ENCODE data around the gene ZMYM4. TPM values are rescaled to one million over a fixed set of nuclear protein-coding genes. Genes with fewer than 3 reads are reported as not detected.
"Not testable (repeated sequence)": the region's sequence is repeated elsewhere in the genome, so short reads cannot be mapped to it uniquely, and the experiment has no call there.

Gene ZMYM4
- total RNA-seq, 2 experiments from 2014 or later = 18.6 to 19.2 TPM

DNA sequence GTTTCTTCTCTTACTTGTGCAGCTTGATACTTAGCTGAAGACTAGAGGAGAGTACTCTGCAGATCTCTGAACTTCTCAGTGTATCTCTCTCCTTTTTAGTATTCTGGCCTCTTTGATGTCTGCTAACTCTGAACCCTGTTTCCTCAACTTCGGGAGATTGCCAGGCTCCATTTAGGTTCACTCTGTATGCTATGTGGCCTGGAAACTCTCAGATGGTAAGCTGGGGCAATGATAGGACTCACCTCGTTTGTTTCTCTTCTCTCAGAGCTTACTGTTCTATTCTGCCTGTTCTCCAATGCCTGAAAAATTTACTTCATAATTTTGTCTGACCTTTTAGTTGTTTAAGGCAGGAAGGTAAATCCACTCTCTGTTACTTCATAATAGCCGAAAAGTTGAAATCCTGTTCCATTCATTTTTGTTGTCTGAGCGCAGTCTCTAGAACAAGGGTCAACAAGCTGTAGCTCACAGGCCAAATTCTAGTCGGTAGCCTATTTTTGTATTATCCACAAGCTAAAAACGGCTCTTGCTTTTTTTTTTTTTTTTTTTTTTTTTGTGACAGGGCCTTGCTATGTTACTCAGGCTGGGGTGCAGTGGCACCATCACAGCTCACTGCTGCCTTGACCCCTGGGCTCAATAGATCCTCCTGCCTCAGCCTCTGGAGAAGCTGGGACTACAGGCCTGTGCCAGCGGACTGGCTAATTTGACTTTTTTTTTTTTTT is 33.3 kb downstream of the ZMYM4 start:
- intact Hi-C loops (cut with micrococcal nuclease) = no loop called here
- H3K4me3 Mint-ChIP-seq = no peak overlapping the region

DNA sequence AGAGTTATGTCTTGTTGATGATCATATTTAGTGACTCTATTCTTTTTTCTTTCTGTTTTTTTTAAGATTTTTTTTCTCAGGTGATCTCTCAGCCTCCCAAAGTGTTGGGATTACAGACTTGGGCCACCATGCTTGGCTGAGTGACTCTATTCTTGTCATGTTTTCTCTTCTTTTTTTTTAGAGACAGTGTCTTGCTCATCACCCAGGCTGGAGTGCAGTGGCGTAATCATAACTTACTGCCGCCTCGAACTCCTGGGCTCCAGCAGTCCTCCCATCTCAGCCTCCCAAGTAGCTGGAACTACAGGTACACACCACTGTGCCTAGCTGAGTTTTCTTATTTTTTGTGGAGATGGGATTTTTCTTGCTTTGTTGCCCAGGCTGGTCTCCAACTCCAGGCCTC is 36.9 kb downstream of the ZMYM4 start:
- H3K4me3 Mint-ChIP-seq = no peak overlapping the region
- H3K9me3 Mint-ChIP-seq = no peaks in the 10 kb centered on the region
- no peaks in the 10 kb centered on the region for H3K27me3 Mint-ChIP-seq (ENCODE audit: low read depth)
- H3K27ac Mint-ChIP-seq = no peak overlapping the region
- intact Hi-C loops (cut with micrococcal nuclease) = no loop called here
- no peak for DNase-seq
- CTCF ChIA-PET = no interaction called here
- peaks cover 2% of the 10 kb centered on the region for H3K36me3 Mint-ChIP-seq (ENCODE audit: low read depth)
- H3K4me1 Mint-ChIP-seq (ENCODE audit: low read depth) = peaks cover 11% of the 10 kb centered on the region

More for the DNA sequence above, 33.3 kb downstream of the ZMYM4 start:
- no peaks in the 10 kb centered on the region for H3K36me3 Mint-ChIP-seq (ENCODE audit: low read depth)
- H3K27me3 Mint-ChIP-seq (ENCODE audit: low read depth) = no peaks in the 10 kb centered on the region
- DNase-seq = no peak
- no peaks in the 10 kb centered on the region for H3K9me3 Mint-ChIP-seq
- peaks cover 13% of the 10 kb centered on the region for H3K4me1 Mint-ChIP-seq (ENCODE audit: low read depth)
- H3K27ac Mint-ChIP-seq = no peak overlapping the region
- CTCF ChIA-PET = interaction anchor here (0.6 to 1.2 kb wide), 5 partner anchors 12 to 149 kb away, joined by 3 to 4 read pairs (median 3); no protein-coding TSS in a partner anchor

DNA sequence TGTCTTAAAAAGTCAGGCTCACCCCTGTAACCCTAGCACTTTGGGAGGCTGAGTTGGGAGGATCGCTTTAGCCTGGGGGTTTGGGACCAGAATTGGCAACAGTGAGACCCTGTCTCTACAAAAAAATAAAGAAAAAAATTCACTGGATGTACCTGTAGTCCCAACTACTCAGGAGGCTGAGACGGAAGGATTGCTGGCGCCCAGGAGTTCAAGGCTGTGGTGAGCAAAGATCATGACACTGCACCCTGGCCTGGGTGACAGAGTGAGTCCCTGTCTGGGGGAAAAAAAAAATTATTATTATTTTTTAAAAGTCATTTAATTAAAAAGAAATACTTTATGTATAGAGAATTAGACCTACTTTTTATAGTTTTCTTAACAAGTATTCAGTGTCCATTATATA is 47.1 kb downstream of the ZMYM4 start:
- Mint-ChIP-seq H3K27me3 (ENCODE audit: low read depth) (no peaks in the 10 kb centered on the region), H3K4me1 (ENCODE audit: low read depth) (no peaks in the 10 kb centered on the region), H3K9me3 (no peaks in the 10 kb centered on the region), H3K4me3 (no peak overlapping the region), H3K27ac (no peak overlapping the region), H3K36me3 (ENCODE audit: low read depth) (peaks cover 11% of the 10 kb centered on the region)
- intact Hi-C loops (cut with micrococcal nuclease) = no loop called here
- no peak for DNase-seq
- CTCF ChIA-PET = no interaction called here

DNA sequence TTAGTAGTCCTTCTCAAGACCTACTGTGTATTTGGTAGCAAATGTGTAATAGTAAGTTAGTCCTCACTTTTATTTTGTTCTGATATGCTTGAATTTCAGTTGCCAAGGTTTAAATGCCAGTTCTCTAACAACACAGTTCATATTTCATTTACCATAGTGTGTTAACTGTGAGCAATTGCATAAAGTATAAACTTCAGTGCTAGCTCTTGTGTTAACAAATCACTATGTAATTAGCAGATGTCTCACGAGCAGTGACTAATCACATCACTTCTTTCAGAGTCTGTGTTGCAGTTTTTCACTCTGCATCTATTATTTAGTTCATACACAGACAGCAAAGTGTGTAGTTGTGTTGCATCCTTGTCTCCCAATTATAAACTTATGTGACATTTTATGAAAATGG is 47.8 kb downstream of the ZMYM4 start:
- Mint-ChIP-seq H3K4me3 (no peak overlapping the region), H3K27ac (no peak overlapping the region), H3K27me3 (ENCODE audit: low read depth) (no peaks in the 10 kb centered on the region), H3K4me1 (ENCODE audit: low read depth) (no peaks in the 10 kb centered on the region), H3K9me3 (no peaks in the 10 kb centered on the region), H3K36me3 (ENCODE audit: low read depth) (peaks cover 7% of the 10 kb centered on the region)
- intact Hi-C loops (cut with micrococcal nuclease) = no loop called here
- no peak for DNase-seq
- CTCF ChIA-PET = no interaction called here

DNA sequence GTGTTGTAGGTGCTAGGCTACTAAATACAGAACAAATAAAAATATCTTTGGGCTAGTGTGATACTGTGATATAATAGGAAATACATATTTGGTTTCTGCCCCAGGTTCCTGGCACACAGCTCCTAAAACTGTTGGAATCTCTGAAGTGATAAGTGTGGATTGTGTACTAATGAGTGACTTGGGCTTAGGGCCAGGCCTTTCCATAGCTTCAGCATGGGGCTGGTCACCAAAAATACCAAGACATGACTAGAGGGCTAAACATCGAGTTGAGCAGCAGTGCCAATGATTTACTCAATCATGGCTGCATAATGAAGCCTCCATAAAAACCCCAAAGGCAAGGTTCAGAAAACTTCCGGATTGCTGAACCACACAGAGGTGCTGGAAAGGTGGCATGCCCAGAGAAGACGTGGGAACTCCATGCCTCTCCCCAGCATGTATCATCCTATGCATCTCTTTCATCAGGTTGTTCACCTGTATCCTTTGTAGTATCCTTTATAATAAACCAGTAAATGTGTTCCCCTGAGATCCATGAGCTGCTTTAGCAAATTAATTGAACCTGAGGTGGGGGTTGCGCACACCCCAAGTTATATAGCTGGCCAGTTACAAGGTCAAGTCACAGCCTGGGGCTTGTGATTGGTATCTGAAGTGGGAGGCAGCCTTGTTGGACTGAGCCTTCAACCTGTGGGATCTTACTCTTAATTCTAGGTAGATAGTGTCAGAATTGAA is 51.6 kb downstream of the ZMYM4 start:
- CTCF ChIA-PET = interaction anchor here (0.9 kb wide), 1 partner anchor 118 kb away, joined by 4 read pairs; no protein-coding TSS in a partner anchor
- Mint-ChIP-seq H3K27ac (no peak overlapping the region), H3K4me1 (ENCODE audit: low read depth) (peaks cover 13% of the 10 kb centered on the region), H3K36me3 (ENCODE audit: low read depth) (peaks cover 3% of the 10 kb centered on the region), H3K27me3 (ENCODE audit: low read depth) (no peaks in the 10 kb centered on the region), H3K4me3 (no peak overlapping the region), H3K9me3 (no peaks in the 10 kb centered on the region)
- intact Hi-C loops (cut with micrococcal nuclease) = no loop called here
- DNase-seq = no peak

DNA sequence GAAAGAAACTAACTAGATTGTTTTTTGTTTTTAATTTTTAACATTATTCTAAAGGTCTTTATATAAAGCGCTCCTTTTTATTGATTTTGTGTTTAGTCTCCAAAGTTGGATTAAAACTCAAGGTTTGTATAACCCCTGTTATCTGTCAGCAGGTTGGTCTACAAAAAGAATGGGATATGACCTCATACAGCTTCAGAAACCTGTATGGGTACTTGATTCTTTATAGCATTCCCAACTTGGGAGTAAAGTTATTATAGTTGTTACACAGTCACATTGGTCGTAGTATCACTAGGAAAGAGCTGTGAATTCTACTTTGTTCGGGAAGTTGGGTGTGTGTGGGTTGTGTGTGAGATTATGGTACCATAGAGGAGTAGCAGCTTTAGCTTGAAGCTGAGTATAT is 52.4 kb downstream of the ZMYM4 start:
- peaks cover 3% of the 10 kb centered on the region for H3K36me3 Mint-ChIP-seq (ENCODE audit: low read depth)
- intact Hi-C loops (cut with micrococcal nuclease) = no loop called here
- peaks cover 13% of the 10 kb centered on the region for H3K4me1 Mint-ChIP-seq (ENCODE audit: low read depth)
- H3K27me3 Mint-ChIP-seq (ENCODE audit: low read depth) = no peaks in the 10 kb centered on the region
- H3K4me3 Mint-ChIP-seq = no peak overlapping the region
- no peaks in the 10 kb centered on the region for H3K9me3 Mint-ChIP-seq
- DNase-seq = no peak
- CTCF ChIA-PET = interaction anchor here (0.6 to 0.9 kb wide), 2 partner anchors 118 to 119 kb away, joined by 4 to 6 read pairs; no protein-coding TSS in a partner anchor
- H3K27ac Mint-ChIP-seq = no peak overlapping the region

DNA sequence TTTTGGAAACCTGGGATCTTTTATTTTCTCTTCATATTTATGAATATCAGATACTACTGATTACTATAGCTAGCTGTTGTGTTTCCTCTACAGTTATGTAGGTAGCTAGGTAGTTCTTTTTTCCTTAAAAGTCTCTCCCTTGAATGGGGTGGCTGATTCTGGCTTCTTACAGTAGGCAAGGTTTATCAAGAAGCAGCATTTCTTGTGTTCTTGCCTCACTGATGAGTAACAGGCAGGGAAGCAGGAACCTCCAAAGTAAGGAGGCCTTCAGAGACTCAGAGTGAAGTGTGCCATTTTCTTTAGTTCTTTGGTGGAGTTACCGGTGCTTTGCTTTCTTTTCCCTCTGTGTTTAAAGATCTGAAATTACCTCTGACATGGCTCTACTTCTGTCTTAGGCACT is 56.0 kb downstream of the ZMYM4 start:
- Mint-ChIP-seq H3K36me3 (ENCODE audit: low read depth) (peaks cover 5% of the 10 kb centered on the region), H3K4me3 (no peak overlapping the region), H3K27ac (no peak overlapping the region), H3K9me3 (no peaks in the 10 kb centered on the region), H3K27me3 (ENCODE audit: low read depth) (no peaks in the 10 kb centered on the region), H3K4me1 (ENCODE audit: low read depth) (peaks cover 13% of the 10 kb centered on the region)
- intact Hi-C loops (cut with micrococcal nuclease) = no loop called here
- CTCF ChIA-PET = no interaction called here
- DNase-seq = no peak

DNA sequence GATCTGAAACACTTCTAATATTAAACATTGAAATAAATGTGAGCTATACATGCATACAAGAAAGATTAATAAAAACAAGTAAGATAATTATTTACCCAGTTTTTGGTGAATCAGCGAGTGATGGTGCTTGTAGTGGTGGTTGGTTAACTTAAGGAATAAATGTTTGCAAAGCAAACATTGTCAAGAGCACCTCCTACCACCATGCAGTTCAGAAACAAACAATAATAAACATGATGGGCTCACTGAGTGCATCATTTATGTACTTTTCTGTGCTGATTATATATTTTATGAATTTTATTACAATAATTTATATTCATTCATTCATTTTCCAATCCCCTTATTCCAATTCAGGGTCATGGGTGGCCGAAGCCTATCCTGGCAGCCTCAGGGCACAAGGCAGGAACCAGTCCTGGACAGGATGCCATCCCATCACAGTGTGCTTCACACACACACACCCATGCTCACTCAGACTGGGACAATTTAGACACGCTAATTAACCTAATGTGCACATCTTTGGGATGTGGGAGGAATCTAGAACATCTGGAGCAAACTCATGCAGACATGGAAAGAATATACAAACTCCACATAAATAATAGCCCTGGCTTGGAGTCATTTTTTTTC is 57.8 kb downstream of the ZMYM4 start:
- Mint-ChIP-seq H3K4me3 (no peak overlapping the region), H3K27me3 (ENCODE audit: low read depth) (no peaks in the 10 kb centered on the region), H3K27ac (no peak overlapping the region), H3K9me3 (no peaks in the 10 kb centered on the region), H3K4me1 (ENCODE audit: low read depth) (peaks cover 13% of the 10 kb centered on the region), H3K36me3 (ENCODE audit: low read depth) (peaks cover 5% of the 10 kb centered on the region)
- CTCF ChIA-PET = interaction anchor here (0.6 kb wide), 1 partner anchor 397 kb away, joined by 3 read pairs; no protein-coding TSS in a partner anchor
- intact Hi-C loops (cut with micrococcal nuclease) = no loop called here
- no peak for DNase-seq

DNA sequence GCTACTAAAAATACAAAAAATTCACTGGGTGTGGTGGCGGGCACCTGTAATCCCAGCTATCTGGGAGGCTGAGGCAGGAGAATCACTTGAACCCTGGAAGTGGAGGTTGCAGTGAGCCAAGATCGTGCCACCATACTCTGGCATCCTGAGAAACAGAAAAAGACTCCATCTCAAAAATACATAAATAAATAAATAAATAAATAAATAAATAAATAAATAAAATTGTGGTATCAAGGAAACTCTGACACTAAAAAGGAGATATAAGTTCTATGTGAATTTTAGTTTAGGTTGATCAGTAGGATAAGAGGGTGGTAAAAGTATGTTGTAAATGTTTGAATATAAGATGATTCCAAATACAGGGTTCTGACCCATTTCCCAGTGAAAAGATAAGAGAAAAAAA is 63.1 kb downstream of the ZMYM4 start:
- H3K36me3 Mint-ChIP-seq (ENCODE audit: low read depth) = peaks cover 11% of the 10 kb centered on the region
- intact Hi-C loops (cut with micrococcal nuclease); H3K27ac Mint-ChIP-seq; H3K4me3 Mint-ChIP-seq; DNase-seq; H3K9me3 Mint-ChIP-seq; CTCF ChIA-PET; H3K4me1 Mint-ChIP-seq (ENCODE audit: low read depth); H3K27me3 Mint-ChIP-seq (ENCODE audit: low read depth): not testable (repeated sequence)

DNA sequence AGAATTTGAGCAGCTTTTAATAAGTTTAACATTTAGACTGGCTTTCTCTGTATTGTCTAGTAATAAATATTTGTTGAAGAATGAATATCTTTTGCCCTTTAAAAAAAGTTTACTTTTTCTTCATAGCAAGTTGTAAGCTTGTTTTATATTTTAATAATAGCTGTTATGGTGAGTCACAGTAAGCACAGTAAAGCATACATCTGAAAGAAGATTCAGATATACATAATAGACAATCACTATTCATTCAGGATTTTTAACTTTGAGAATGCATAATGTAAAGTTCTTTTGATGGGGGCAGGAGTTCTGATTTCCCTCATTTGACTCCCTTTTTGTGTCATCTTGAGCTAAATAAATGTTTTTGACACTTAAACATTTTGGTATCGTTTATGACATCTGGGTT is 66.0 kb downstream of the ZMYM4 start:
- H3K9me3 Mint-ChIP-seq = no peaks in the 10 kb centered on the region
- no peak overlapping the region for H3K4me3 Mint-ChIP-seq
- H3K4me1 Mint-ChIP-seq (ENCODE audit: low read depth) = no peaks in the 10 kb centered on the region
- intact Hi-C loops (cut with micrococcal nuclease) = no loop called here
- H3K27ac Mint-ChIP-seq = no peak overlapping the region
- H3K27me3 Mint-ChIP-seq (ENCODE audit: low read depth) = no peaks in the 10 kb centered on the region
- CTCF ChIA-PET = interaction anchor here (0.5 to 1.0 kb wide), 3 partner anchors 116 to 441 kb away, joined by 3 to 4 read pairs (median 3); no protein-coding TSS in a partner anchor
- DNase-seq = no peak
- H3K36me3 Mint-ChIP-seq (ENCODE audit: low read depth) = peaks cover 11% of the 10 kb centered on the region

DNA sequence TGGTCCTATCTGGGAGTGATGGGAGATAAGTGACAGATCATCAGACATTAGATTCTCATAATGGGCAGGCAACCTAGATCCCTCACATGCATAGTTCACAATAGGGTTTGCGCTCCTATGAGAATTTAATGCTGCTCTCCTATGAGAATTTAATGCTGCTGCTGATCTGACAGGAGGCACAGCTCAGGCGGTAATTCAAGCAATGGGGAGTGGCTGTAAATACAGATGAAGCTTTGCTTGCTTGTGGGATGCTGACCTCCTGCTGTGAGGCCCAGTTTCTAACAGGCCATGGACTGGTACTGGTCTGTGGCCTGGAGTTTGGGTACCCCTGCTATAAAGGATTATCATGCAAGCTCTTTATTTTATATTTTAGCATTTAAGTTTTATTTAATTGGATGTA is 72.0 kb downstream of the ZMYM4 start:
- H3K36me3 Mint-ChIP-seq (ENCODE audit: low read depth) = peaks cover 11% of the 10 kb centered on the region
- H3K4me3 Mint-ChIP-seq = no peak overlapping the region
- no peaks in the 10 kb centered on the region for H3K9me3 Mint-ChIP-seq
- DNase-seq = no peak
- CTCF ChIA-PET = no interaction called here
- intact Hi-C loops (cut with micrococcal nuclease) = no loop called here
- H3K27me3 Mint-ChIP-seq (ENCODE audit: low read depth) = no peaks in the 10 kb centered on the region
- H3K4me1 Mint-ChIP-seq (ENCODE audit: low read depth) = peaks cover 5% of the 10 kb centered on the region
- no peak overlapping the region for H3K27ac Mint-ChIP-seq

DNA sequence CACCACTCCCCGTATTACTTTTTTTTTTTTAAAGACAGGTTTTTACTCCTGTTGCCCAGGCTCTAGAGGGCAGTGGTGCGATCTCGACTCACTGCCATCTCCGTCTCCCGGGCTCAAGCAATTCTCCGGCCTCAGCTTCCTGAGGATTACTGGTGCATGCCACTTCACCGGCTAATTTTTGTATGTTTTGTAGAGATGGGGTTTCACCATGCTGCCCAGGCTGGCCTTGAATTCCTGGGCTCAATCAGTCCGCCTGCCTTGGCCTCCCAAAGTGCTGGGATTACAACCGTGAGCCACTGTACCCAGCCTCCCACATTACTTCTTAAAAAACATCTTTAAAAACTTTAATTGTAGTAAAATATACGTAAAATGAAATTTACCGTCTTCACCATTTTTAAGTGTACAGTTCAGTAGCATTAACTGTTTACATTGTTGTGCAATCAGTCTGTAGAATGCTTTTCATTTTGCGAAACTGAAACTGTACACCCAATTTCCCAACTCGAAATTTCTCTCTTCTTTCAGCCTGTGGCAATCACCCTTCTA is 77.0 kb downstream of the ZMYM4 start:
- H3K36me3 Mint-ChIP-seq (ENCODE audit: low read depth) = peaks cover 2% of the 10 kb centered on the region
- CTCF ChIA-PET = interaction anchor here (1.3 kb wide), 1 partner anchor 11 kb away, joined by 3 read pairs; no protein-coding TSS in a partner anchor

More for the DNA sequence above, 77.0 kb downstream of the ZMYM4 start:
- intact Hi-C loops (cut with micrococcal nuclease) = no loop called here
- Mint-ChIP-seq H3K4me3 (no peak overlapping the region), H3K27me3 (ENCODE audit: low read depth) (no peaks in the 10 kb centered on the region), H3K9me3 (no peaks in the 10 kb centered on the region), H3K27ac (no peak overlapping the region), H3K4me1 (ENCODE audit: low read depth) (peaks cover 10% of the 10 kb centered on the region)
- no peak for DNase-seq
